Measurements from ENCODE around the gene DIABLO.

DNA sequence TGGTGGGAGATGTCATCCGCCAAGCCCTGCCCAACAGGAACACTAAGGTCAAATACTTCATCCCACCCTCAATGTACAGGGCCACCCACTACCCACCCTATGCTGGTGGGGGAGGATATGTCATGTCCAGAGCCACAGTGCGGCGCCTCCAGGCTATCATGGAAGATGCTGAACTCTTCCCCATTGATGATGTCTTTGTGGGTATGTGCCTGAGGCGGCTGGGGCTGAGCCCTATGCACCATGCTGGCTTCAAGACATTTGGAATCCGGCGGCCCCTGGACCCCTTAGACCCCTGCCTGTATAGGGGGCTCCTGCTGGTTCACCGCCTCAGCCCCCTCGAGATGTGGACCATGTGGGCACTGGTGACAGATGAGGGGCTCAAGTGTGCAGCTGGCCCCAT lies 18.9 kb downstream of the DIABLO start:
- no peak for TF ChIP-seq RAD21 (IDR thresholded peaks at IDR 0.05; ENCODE audit: low read depth)
- TF ChIP-seq TEAD4 (IDR thresholded peaks at IDR 0.05): no peak
- no peak for TF ChIP-seq YY1 (IDR thresholded peaks at IDR 0.05; ENCODE audit: low read depth)
- no peak for TF ChIP-seq ZBTB7A (IDR thresholded peaks at IDR 0.05; ENCODE audit: low read depth)
